Gastroesophageal sphincter (tissue), 4 donors: Measurements from ENCODE around the gene LBR. TPM values are rescaled to one million over a fixed set of nuclear protein-coding genes. Genes with fewer than 3 reads are reported as not detected.

Experiments
- ATAC-seq: fragments of 150-250 bp; one replicate; pipeline ENCODE4 v1.9.1; 2016; ENCODE audit warnings: mild to moderate bottlenecking, moderate library complexity
- H3K27ac ChIP-seq, 4 donors: fragments of 200-600 bp; sonication (generic) in 3 of 4; 1 replicate in 3 of 4; 2 replicates in 1 of 4; pipeline ENCODE4 v1.5.1; 2016 to 2019
- H3K27me3 ChIP-seq: fragments of 200-600 bp; sonication (generic); one replicate; pipeline ENCODE4 v1.5.1; 2019
- H3K36me3 ChIP-seq, 2 donors: fragments of 200-600 bp; sonication (generic); one replicate each; pipeline ENCODE4 v1.5.1; 2019; ENCODE audit warnings: control low read depth in 1 of 2
- H3K4me1 ChIP-seq, 3 donors: fragments of 200-600 bp; sonication (generic); 1 replicate in 2 of 3; 2 replicates in 1 of 3; pipeline ENCODE4 v1.5.1; 2016 to 2019; ENCODE audit warnings: control low read depth in 2 of 3
- H3K4me3 ChIP-seq, 2 donors: fragments of 200-600 bp; sonication (generic); one replicate each; pipeline ENCODE4 v1.5.1; 2019; ENCODE audit warnings: mild to moderate bottlenecking in 1 of 2, moderate library complexity in 1 of 2
- H3K9me3 ChIP-seq, 3 donors: fragments of 200-600 bp; sonication (generic); one replicate each; pipeline ENCODE4 v1.5.1; 2017 to 2019; ENCODE audit warnings: control low read depth in 2 of 3
- CTCF ChIP-seq, 4 experiments: fragments of 200-600 bp in 2 of 4; fragments of 450-650 bp in 2 of 4; sonication (generic) in 1 of 4; IDR thresholded peaks; one replicate each; pipeline ENCODE4 v1.5.1; 2017 to 2019; ENCODE audit warnings: antibody characterized with exemption in 4 of 4, mild to moderate bottlenecking in 2 of 4, moderate library complexity in 2 of 4
- EP300 ChIP-seq: sonication (generic); formaldehyde crosslinking; IDR thresholded peaks from one replicate; pipeline ENCODE4 v1.6.1; 2017; ENCODE audit warnings: antibody characterized with exemption, mild to moderate bottlenecking
- POLR2A ChIP-seq, 2 donors: fragments of 450-650 bp; IDR thresholded peaks; one replicate each; pipeline ENCODE4 v1.6.1; 2017; ENCODE audit warnings: antibody characterized with exemption in 2 of 2, mild to moderate bottlenecking in 2 of 2, moderate library complexity in 1 of 2
- POLR2AphosphoS5 ChIP-seq: sonication (generic); formaldehyde crosslinking; IDR thresholded peaks from one replicate; pipeline ENCODE4 v1.6.1; 2017; ENCODE audit warnings: antibody characterized with exemption
- WGBS, 2 donors: methylation state at CpG; one replicate each; pipeline ENCODE4 v1.1.5; 2018; ENCODE audit warnings: low coverage in 1 of 2; 5-methylcytosine and 5-hydroxymethylcytosine counted together
- total RNA-seq, 4 donors: library from RNA; depleted of rRNA; stranded (reverse); fragments of >200 nt; gene quantifications; one replicate each; pipeline ENCODE4 v1.1.0, GENCODE V29; 2016

Gene LBR
- total RNA-seq, 4 donors from 2014 or later = 78.2 to 139 (median 92.8) TPM

- Histone ChIP-seq H3K4me1 (peaks cover 0 to 55% (median 22%) of the 10 kb centered on the region in 3 donors), H3K27me3 (no peaks in the 10 kb centered on the region), H3K27ac (peak overlapping the region; percentile 10 to 79 (median 76)), H3K36me3 (no peaks in the 10 kb centered on the region), H3K4me3 (no peak overlapping the region), H3K9me3 (no peaks in the 10 kb centered on the region)
- no peak for TF ChIP-seq CTCF (IDR thresholded peaks at IDR 0.05)
- 37 to 70% methylated on average over 2 to 10 of the region's 19 CpGs for WGBS, 2 donors
- ATAC-seq = peak; percentile 69
Observed at GRCh38 chr1:225461533-225462428, 33.9 kb upstream of the LBR start.

GRCh38 chr1:225460737-225461532 is 33.1 kb upstream of the LBR start:
- 42 to 45% methylated on average over 3 to 4 of the region's 8 CpGs for WGBS, 2 donors
- no peaks in the 10 kb centered on the region for H3K9me3 ChIP-seq
- no peak for ATAC-seq
- H3K4me1 ChIP-seq = peaks cover 0 to 55% (median 22%) of the 10 kb centered on the region in 3 donors
- no peaks in the 10 kb centered on the region for H3K36me3 ChIP-seq
- H3K27ac ChIP-seq = peak overlapping the region; percentile 4 to 79 (median 76)
- H3K4me3 ChIP-seq = no peak overlapping the region
- no peaks in the 10 kb centered on the region for H3K27me3 ChIP-seq
- TF ChIP-seq POLR2AphosphoS5 (peak; percentile 20), CTCF (IDR thresholded peaks at IDR 0.05) (no peak)

GRCh38 chr1:225460021-225460736 is 32.3 kb upstream of the LBR start:
- peak overlapping the region; percentile 36 to 79 (median 76) for H3K27ac ChIP-seq
- WGBS, 2 donors = 41 to 43% methylated on average over 16 to 17 of the region's 18 CpGs
- H3K4me1 ChIP-seq = peaks cover 0 to 47% (median 22%) of the 10 kb centered on the region in 3 donors
- no peaks in the 10 kb centered on the region for H3K36me3 ChIP-seq
- H3K4me3 ChIP-seq = no peak overlapping the region
- no peak for ATAC-seq
- no peak for TF ChIP-seq EP300
- TF ChIP-seq POLR2A (IDR thresholded peaks at IDR 0.05) = no peak
- peak in 1 of 4 experiments; percentile 25 for TF ChIP-seq CTCF (IDR thresholded peaks at IDR 0.05)
- no peaks in the 10 kb centered on the region for H3K9me3 ChIP-seq
- no peaks in the 10 kb centered on the region for H3K27me3 ChIP-seq

DNA sequence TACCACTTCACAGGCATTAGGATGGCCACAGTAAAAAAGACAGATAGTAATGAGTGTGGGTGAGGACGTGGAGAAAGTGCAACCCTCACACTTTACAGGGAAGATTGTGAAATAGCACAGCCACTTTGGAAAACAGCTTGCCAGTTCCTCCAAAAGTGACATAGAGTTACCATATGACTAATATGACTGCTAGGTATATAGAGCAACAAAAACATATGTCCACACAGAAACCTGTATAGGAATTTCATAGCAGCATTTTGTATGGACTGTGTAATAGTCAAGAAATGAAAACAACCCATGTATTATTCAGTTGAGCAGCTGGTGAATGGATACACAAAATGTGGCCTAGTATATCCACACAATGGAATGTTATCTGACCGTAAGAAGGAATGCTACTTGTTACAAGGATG is 30.4 kb upstream of the LBR start:
- peak overlapping the region in 2 of 4 donors; percentile 54 to 79 for H3K27ac ChIP-seq
- no peak for ATAC-seq
- no peaks in the 10 kb centered on the region for H3K27me3 ChIP-seq
- TF ChIP-seq CTCF (IDR thresholded peaks at IDR 0.05) = no peak
- TF ChIP-seq POLR2AphosphoS5 = no peak
- no peak for TF ChIP-seq POLR2A (IDR thresholded peaks at IDR 0.05)
- no peak for TF ChIP-seq EP300
- H3K9me3 ChIP-seq = no peaks in the 10 kb centered on the region
- 54 to 67% methylated on average over 1 to 2 of the region's 2 CpGs for WGBS, 2 donors
- no peak overlapping the region for H3K4me3 ChIP-seq
- H3K4me1 ChIP-seq = peaks cover 4 to 57% (median 21%) of the 10 kb centered on the region in 3 donors
- no peaks in the 10 kb centered on the region for H3K36me3 ChIP-seq
